Fibroblast of villous mesenchyme (primary cell): ENCODE data around the gene ITIH3. TPM values are rescaled to one million over a fixed set of nuclear protein-coding genes. Genes with fewer than 3 reads are reported as not detected.

ENCODE experiments used
- DNase-seq: peaks from one replicate; pipeline ENCODE4 v3.0.0-alpha.2; 2010; ENCODE audit warnings: low read depth
- H3K4me3 ChIP-seq: 2 replicates; pipeline ENCODE4 v1.5.1; 2011; ENCODE audit warnings: low read depth, mild to moderate bottlenecking, low read length
- total RNA-seq: library from RNA; depleted of rRNA; stranded (reverse); fragments of >200 nt; gene quantifications from 2 replicates; pipeline ENCODE4 v1.2.3, GENCODE V29; 2012
- TF ChIP-seq, protein P1 (sequence below): IDR thresholded peaks from 2 replicates; pipeline ENCODE4 v1.5.1; 2012; ENCODE audit warnings: low read depth, mild to moderate bottlenecking, low read length; ENCODE audit not compliant: insufficient read depth

The ITIH3 gene
- total RNA-seq, 1 donor, result 8.2 TPM

DNA sequence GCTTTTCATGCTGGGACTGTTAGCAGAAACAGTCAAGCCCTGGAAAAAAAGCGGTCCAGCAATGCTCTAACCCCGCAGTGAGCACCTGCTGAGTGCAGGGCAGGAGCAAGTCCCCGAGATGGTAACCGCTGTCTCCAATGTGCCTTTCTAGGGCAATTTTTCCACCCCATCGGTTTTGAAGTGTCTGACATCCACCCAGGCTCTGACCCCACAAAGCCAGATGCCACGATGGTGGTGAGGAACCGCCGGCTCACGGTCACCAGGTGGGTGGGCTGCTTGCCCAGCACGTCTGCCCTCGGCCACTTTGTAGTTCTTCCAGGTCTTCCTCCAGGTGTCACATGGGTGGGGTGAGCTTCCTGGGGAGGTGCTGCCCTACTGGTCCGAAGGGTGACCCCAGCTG, 3.2 kb upstream of the ITIH3 start:
- TF ChIP-seq, protein P1, sequence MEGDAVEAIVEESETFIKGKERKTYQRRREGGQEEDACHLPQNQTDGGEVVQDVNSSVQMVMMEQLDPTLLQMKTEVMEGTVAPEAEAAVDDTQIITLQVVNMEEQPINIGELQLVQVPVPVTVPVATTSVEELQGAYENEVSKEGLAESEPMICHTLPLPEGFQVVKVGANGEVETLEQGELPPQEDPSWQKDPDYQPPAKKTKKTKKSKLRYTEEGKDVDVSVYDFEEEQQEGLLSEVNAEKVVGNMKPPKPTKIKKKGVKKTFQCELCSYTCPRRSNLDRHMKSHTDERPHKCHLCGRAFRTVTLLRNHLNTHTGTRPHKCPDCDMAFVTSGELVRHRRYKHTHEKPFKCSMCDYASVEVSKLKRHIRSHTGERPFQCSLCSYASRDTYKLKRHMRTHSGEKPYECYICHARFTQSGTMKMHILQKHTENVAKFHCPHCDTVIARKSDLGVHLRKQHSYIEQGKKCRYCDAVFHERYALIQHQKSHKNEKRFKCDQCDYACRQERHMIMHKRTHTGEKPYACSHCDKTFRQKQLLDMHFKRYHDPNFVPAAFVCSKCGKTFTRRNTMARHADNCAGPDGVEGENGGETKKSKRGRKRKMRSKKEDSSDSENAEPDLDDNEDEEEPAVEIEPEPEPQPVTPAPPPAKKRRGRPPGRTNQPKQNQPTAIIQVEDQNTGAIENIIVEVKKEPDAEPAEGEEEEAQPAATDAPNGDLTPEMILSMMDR, result no peak
- DNase-seq, result no peak
- no peak overlapping the region for H3K4me3 ChIP-seq

DNA sequence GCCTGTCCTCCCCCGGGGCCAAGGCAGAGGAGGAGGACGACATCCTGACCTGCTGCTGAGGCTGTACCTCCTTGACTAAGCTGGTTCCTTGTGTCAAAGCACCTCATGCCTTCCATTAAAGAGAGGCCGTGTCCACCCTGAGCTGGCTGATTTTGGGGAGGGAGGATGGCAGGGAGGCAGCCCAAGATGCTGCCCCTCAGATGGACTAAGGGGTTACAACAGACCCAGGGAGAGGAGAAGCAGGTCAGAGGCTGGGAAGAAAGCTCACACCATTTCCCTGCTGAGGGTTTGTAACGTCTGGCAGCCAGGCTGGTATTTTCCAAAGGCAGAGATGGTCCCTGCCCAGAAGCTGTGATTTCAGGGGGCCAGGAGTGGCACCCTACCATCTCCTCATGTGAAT, 2.7 kb upstream of the ITIH3 start:
- no peak overlapping the region for H3K4me3 ChIP-seq
- DNase-seq, result no peak
- TF ChIP-seq, protein P1, result no peak

DNA sequence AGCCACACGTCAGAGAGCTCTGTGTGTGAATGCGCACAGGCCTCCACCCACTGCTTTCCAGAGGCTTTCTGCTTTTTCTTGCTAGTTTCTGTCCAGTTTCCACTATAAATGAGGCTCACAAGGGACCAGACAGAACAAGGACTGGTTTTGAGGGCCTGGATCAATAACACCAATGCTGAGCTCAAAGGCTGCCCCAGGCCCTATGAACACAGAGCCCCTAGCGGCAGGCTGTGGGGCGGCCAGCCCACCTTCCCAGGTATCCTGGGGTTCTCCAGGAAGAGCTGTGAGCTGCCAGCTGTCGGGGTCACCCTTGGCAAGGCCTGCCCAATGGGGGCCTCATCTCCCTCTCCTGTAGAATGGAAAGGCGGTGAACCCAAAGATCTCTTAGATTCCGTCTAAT, 2.2 kb upstream of the ITIH3 start:
- TF ChIP-seq, protein P1, result no peak
- DNase-seq, result no peak
- H3K4me3 ChIP-seq, result no peak overlapping the region

DNA sequence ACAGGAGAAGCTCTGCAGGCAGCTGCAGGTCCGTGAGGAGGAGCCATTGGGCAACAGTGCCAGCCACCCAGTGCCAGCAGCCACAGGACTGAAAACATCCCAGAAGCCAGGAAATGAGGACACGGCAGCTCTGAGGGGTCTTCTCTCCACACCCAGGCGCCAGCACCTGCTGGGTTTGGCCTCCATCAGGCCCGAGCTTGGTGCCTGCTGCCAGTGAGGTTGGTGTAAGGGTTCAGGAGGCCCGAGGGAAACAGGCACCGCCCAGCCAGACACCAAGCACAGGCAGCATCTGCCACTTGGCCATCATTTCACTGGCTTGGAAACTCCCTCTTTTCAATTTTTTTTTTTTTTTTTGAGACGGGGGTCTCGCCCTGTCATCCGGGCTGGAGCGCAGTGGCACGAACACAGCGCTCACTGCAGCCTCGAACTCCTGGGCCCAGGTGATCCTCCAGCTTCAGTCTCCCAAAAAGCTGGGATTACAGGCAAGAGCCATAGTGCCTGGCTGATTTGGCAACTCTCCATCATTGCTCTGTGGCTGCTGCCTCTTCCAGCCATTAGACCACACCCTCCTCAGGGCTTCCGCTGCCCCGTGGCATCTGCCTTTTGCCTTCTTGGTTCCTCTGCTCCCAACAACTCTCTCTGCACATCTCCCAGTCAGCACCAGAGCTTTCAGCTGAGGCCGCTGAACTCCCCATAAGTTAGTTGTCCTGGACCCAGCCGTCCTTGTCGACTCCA, 1.5 kb upstream of the ITIH3 start:
- TF ChIP-seq, protein P1, result no peak
- DNase-seq, result peak; percentile 3
- H3K4me3 ChIP-seq, result no peak overlapping the region

DNA sequence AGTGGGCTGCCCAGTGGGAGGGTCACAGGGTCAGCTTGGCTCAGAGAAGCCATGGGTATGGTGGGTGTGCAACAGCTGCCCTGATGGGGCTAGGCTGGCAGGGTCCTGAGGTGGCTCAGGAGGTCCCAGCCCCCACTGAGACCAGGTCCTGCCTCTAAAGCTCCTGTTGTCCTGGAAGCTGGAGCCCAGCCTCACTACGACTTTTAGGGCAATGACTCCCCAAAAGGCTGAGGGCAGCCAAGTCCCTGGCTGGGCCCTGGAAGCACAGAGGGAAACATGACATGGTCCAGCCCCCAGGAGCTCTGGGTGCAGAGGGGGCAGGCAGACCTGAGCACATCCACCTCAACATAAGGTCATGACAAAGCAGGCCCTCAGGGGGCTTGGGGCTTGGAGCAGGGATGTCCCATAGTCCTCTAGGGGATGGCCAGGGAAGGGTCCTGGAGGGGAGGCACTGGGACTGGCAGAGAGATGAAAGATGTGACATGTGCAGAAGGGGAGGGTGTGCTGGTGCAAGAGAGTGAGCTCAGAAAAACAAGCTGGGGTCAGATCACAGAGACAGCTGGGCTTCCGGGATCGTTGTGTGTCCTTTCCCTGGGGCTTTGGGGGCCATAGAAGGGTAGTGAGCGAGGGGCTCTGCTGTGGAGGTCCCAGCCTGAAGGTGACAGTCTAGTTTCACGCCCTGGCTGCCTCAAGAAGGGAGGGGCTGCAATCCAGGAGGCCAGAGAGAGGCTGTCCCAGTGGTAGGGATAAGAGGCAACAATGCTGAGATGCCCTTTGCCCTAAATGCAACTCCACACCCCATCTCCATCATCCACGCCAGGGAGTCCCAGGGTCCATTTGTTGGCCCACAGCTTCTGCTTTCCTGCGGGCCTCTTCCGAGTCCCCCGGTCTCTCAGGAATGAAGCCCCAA, 639 bp upstream of the ITIH3 start:
- no peak overlapping the region for H3K4me3 ChIP-seq
- TF ChIP-seq, protein P1, result no peak
- DNase-seq, result no peak

DNA sequence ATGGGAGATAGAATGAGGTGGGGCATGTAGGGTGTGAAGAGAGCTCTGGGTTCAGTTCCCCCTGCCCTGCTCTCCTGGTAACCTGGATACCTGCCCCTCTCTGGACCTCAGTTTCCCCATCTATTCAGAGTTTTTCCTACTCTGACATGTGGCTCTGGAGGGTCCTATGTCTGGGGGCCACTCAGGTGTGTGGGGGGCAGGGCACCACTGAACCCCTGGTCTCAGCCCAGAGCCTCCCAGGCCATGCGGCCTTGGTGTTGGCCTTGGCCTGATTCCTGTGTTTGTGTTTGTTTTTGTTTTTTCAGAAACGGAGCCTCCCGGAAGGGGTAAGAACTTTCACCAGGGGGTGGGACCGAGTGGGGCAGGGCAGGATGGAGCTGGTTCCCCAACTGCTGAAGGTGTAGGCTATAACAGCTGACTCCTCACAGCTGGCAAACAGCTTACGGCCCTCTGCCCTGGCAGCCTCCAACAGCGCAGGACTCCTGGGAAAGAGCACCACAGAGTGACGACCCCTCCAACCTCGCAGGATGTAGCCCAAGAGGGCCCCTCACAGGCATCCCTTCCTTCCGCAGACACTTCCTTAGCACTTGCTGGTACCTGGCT, 803 bp downstream of the ITIH3 start:
- TF ChIP-seq, protein P1, result no peak
- H3K4me3 ChIP-seq, result no peak overlapping the region
- DNase-seq, result no peak
